Hepatocyte (in vitro differentiated cells): ENCODE data around the gene LRRC26. TPM values are rescaled to one million over a fixed set of nuclear protein-coding genes. Genes with fewer than 3 reads are reported as not detected.
"Not testable (repeated sequence)": the region's sequence is repeated elsewhere in the genome, so short reads cannot be mapped to it uniquely, and the experiment has no call there.

Experiments
- DNase-seq: peaks from one replicate; pipeline ENCODE4 v3.0.0-alpha.2; 2016; ENCODE audit warnings: low spot score
- H2AFZ ChIP-seq: fragments of 200-600 bp; sonication (generic); 2 replicates; pipeline ENCODE4 v1.6.0; 2016; ENCODE audit warnings: antibody characterized with exemption, mild to moderate bottlenecking
- H3K27ac ChIP-seq: fragments of 200-600 bp; sonication (generic); 2 replicates; pipeline ENCODE4 v1.5.1; 2016; ENCODE audit warnings: mild to moderate bottlenecking
- H3K27me3 ChIP-seq: fragments of 200-600 bp; sonication (generic); 2 replicates; pipeline ENCODE4 v1.6.1; 2016
- H3K36me3 ChIP-seq: fragments of 200-600 bp; sonication (generic); replicated peaks from 2 replicates; pipeline ENCODE4 v1.5.1; 2016; ENCODE audit warnings: low read depth; ENCODE audit not compliant: insufficient read depth
- H3K4me1 ChIP-seq: fragments of 200-600 bp; sonication (generic); 2 replicates; pipeline ENCODE4 v1.5.1; 2016; ENCODE audit warnings: mild to moderate bottlenecking, moderate library complexity; ENCODE audit not compliant: insufficient read depth
- H3K4me2 ChIP-seq: fragments of 200-600 bp; sonication (generic); 2 replicates; pipeline ENCODE4 v1.6.0; 2016
- H3K4me3 ChIP-seq: fragments of 200-600 bp; sonication (generic); 2 replicates; pipeline ENCODE4 v1.5.1; 2016; ENCODE audit warnings: mild to moderate bottlenecking
- H3K79me2 ChIP-seq: fragments of 200-600 bp; sonication (generic); 2 replicates; pipeline ENCODE4 v1.6.0; 2017; ENCODE audit warnings: mild to moderate bottlenecking
- H3K9me2 ChIP-seq: fragments of 200-600 bp; sonication (generic); replicated peaks from 2 replicates; pipeline ENCODE4 v1.6.0; 2017; ENCODE audit warnings: mild to moderate bottlenecking; ENCODE audit not compliant: insufficient read depth
- H3K9me3 ChIP-seq: fragments of 200-600 bp; sonication (generic); 2 replicates; pipeline ENCODE4 v1.5.1; 2016; ENCODE audit warnings: low read depth, mild to moderate bottlenecking
- H4K20me1 ChIP-seq: fragments of 200-600 bp; sonication (generic); 2 replicates; pipeline ENCODE4 v1.6.0; 2016; ENCODE audit warnings: mild to moderate bottlenecking; ENCODE audit not compliant: insufficient read depth, poor library complexity, severe bottlenecking
- WGBS: methylation state at CpG from one replicate; pipeline ENCODE4 v1.1.6; 2016; ENCODE audit warnings: low lambda C conversion rate; ENCODE audit errors: missing lambda C conversion rate; 5-methylcytosine and 5-hydroxymethylcytosine counted together
- microRNA-seq: library from miRNA; unstranded; fragments of <30 nt; microRNA quantifications from one replicate; pipeline ENCODE4, GENCODE V29; 2017
- polyA plus RNA-seq: library from polyadenylated mRNA; unstranded; fragments of >200 nt; fragmentation: Nextera tagmentation; extraction: Ambion mirVana; gene quantifications from 2 replicates; pipeline ENCODE4 v1.2.1, GENCODE V29; 2016
- small RNA-seq: library from RNA; depleted of rRNA; stranded (forward); fragments of <200 nt; gene quantifications from one replicate; pipeline ENCODE3, GENCODE V24; 2014
- total RNA-seq: library from RNA; depleted of rRNA; stranded (reverse); fragments of >200 nt; gene quantifications from 2 replicates; pipeline ENCODE4 v1.2.3, GENCODE V29; 2014

LRRC26 gene
- total and polyA plus RNA-seq, 2 experiments from 2014 or later = 0.73 to 2.6 TPM

- peaks cover 13% of the 10 kb centered on the region for H3K4me1 ChIP-seq
- not testable (repeated sequence) for DNase-seq, H3K9me2 ChIP-seq, H2AFZ ChIP-seq, H3K9me3 ChIP-seq, H3K4me3 ChIP-seq, H4K20me1 ChIP-seq, H3K27me3 ChIP-seq, H3K36me3 ChIP-seq, H3K27ac ChIP-seq
- WGBS = 77% methylated on average over 20 of the region's 25 CpGs
- peak overlapping the region; percentile 68 for H3K4me2 ChIP-seq
- peaks cover 37% of the 10 kb centered on the region for H3K79me2 ChIP-seq
Measured at GRCh38 chr9:137121927-137122795, 47.7 kb downstream of the LRRC26 start.

Small RNA genes lying within 50 kb of the gene (microRNA-seq; reads per million reads assigned to microRNA genes)
- not detected for gene MIR3621

Small RNA genes lying within 50 kb of the gene (small RNA-seq; reads per million reads assigned to genes)
- not detected for gene MIR3621

Other genes with a start within 250 kb of the LRRC26 start
Only the 30 nearest of the 31 such genes appear.
- gene C8G, start 224.8 kb downstream of the LRRC26 start, total RNA-seq = 5.7 and 15.7 TPM in 2 replicates
- gene C8G, start 224.8 kb downstream of the LRRC26 start, polyA plus RNA-seq = 15.4 and 15.7 TPM in 2 replicates
- gene LCN12, start 217.8 kb downstream of the LRRC26 start, total RNA-seq = 1.6 and 4.1 TPM in 2 replicates
- gene LCN12, start 217.8 kb downstream of the LRRC26 start, polyA plus RNA-seq = 27.4 and 36.8 TPM in 2 replicates
- 56.0 and 56.4 TPM in 2 replicates for gene PTGDS, start 192.5 kb downstream of the LRRC26 start, total RNA-seq
- gene PTGDS, start 192.5 kb downstream of the LRRC26 start, polyA plus RNA-seq = 290 and 383 TPM in 2 replicates
- gene LCNL1, start 187.1 kb downstream of the LRRC26 start, total RNA-seq = 0.04 and 0.13 TPM in 2 replicates
- 0.47 and 2.2 TPM in 2 replicates for gene LCNL1, start 187.1 kb downstream of the LRRC26 start, polyA plus RNA-seq
- gene PAXX, start 177.6 kb downstream of the LRRC26 start, total RNA-seq = 35.1 and 39.5 TPM in 2 replicates
- 89.5 and 97.5 TPM in 2 replicates for gene PAXX, start 177.6 kb downstream of the LRRC26 start, polyA plus RNA-seq
- 6.6 and 9.9 TPM in 2 replicates for gene CLIC3, start 173.5 kb downstream of the LRRC26 start, total RNA-seq
- gene CLIC3, start 173.5 kb downstream of the LRRC26 start, polyA plus RNA-seq = 45.0 and 63.5 TPM in 2 replicates
- gene ABCA2, start 141.8 kb downstream of the LRRC26 start, total RNA-seq = 12.7 and 14.6 TPM in 2 replicates
- gene ABCA2, start 141.8 kb downstream of the LRRC26 start, polyA plus RNA-seq = 15.6 and 21.8 TPM in 2 replicates
- not detected in 2 replicates for gene FUT7, start 138.0 kb downstream of the LRRC26 start, total RNA-seq
- gene FUT7, start 138.0 kb downstream of the LRRC26 start, polyA plus RNA-seq = 0.06 TPM in 1 of 2 replicates, not detected in the other
- 12.3 and 12.7 TPM in 2 replicates for gene NPDC1, start 123.9 kb downstream of the LRRC26 start, total RNA-seq
- 69.8 and 72.7 TPM in 2 replicates for gene NPDC1, start 123.9 kb downstream of the LRRC26 start, polyA plus RNA-seq
- 1.8 and 2.3 TPM in 2 replicates for gene ENTPD2, start 116.0 kb downstream of the LRRC26 start, total RNA-seq
- 1.1 and 3.2 TPM in 2 replicates for gene ENTPD2, start 116.0 kb downstream of the LRRC26 start, polyA plus RNA-seq
- 4.6 and 7.5 TPM in 2 replicates for gene SAPCD2, start 99.5 kb downstream of the LRRC26 start, total RNA-seq
- gene SAPCD2, start 99.5 kb downstream of the LRRC26 start, polyA plus RNA-seq = 4.8 and 5.6 TPM in 2 replicates
- gene UAP1L1, start 92.5 kb downstream of the LRRC26 start, total RNA-seq = 11.2 and 15.6 TPM in 2 replicates
- gene UAP1L1, start 92.5 kb downstream of the LRRC26 start, polyA plus RNA-seq = 39.1 and 40.1 TPM in 2 replicates
- 54.6 and 60.8 TPM in 2 replicates for gene MAN1B1, start 83.1 kb downstream of the LRRC26 start, total RNA-seq
- gene MAN1B1, start 83.1 kb downstream of the LRRC26 start, polyA plus RNA-seq = 94.2 and 101 TPM in 2 replicates
- gene DPP7, start 55.3 kb downstream of the LRRC26 start, total RNA-seq = 206 and 207 TPM in 2 replicates
- 544 and 678 TPM in 2 replicates for gene DPP7, start 55.3 kb downstream of the LRRC26 start, polyA plus RNA-seq
- not detected in 2 replicates for gene GRIN1, start 30.9 kb downstream of the LRRC26 start, total RNA-seq
- gene GRIN1, start 30.9 kb downstream of the LRRC26 start, polyA plus RNA-seq = not detected in 2 replicates
- not detected in 2 replicates for gene TMEM210, start 2.0 kb upstream of the LRRC26 start, total RNA-seq
- gene TMEM210, start 2.0 kb upstream of the LRRC26 start, polyA plus RNA-seq = not detected in 2 replicates
- gene ANAPC2, start 18.5 kb upstream of the LRRC26 start, total RNA-seq = 21.3 and 26.2 TPM in 2 replicates
- 12.2 and 16.2 TPM in 2 replicates for gene ANAPC2, start 18.5 kb upstream of the LRRC26 start, polyA plus RNA-seq
- 74.3 and 82.2 TPM in 2 replicates for gene SSNA1, start 18.6 kb upstream of the LRRC26 start, total RNA-seq
- gene SSNA1, start 18.6 kb upstream of the LRRC26 start, polyA plus RNA-seq = 128 and 137 TPM in 2 replicates
- gene TPRN, start 30.7 kb upstream of the LRRC26 start, total RNA-seq = 27.6 and 34.4 TPM in 2 replicates
- 82.3 and 104 TPM in 2 replicates for gene TPRN, start 30.7 kb upstream of the LRRC26 start, polyA plus RNA-seq
- 37.6 and 43.5 TPM in 2 replicates for gene TMEM203, start 35.6 kb upstream of the LRRC26 start, total RNA-seq
- gene TMEM203, start 35.6 kb upstream of the LRRC26 start, polyA plus RNA-seq = 48.3 and 60.7 TPM in 2 replicates
- gene NDOR1, start 35.6 kb upstream of the LRRC26 start, total RNA-seq = 4.4 and 7.8 TPM in 2 replicates
- gene NDOR1, start 35.6 kb upstream of the LRRC26 start, polyA plus RNA-seq = 12.3 and 17.6 TPM in 2 replicates
- 1.6 and 2.3 TPM in 2 replicates for gene RNF208, start 52.2 kb upstream of the LRRC26 start, total RNA-seq
- gene RNF208, start 52.2 kb upstream of the LRRC26 start, polyA plus RNA-seq = 3.3 and 6.6 TPM in 2 replicates
- 1.4 and 2.4 TPM in 2 replicates for gene CYSRT1, start 55.1 kb upstream of the LRRC26 start, total RNA-seq
- 2.1 and 4.3 TPM in 2 replicates for gene CYSRT1, start 55.1 kb upstream of the LRRC26 start, polyA plus RNA-seq
- gene RNF224, start 57.5 kb upstream of the LRRC26 start, total RNA-seq = 0.68 and 1.4 TPM in 2 replicates
- gene RNF224, start 57.5 kb upstream of the LRRC26 start, polyA plus RNA-seq = 0.88 and 1.1 TPM in 2 replicates
- gene SLC34A3, start 60.9 kb upstream of the LRRC26 start, total RNA-seq = 1.8 and 2.7 TPM in 2 replicates
- 2.1 and 4.7 TPM in 2 replicates for gene SLC34A3, start 60.9 kb upstream of the LRRC26 start, polyA plus RNA-seq
- gene TUBB4B, start 71.2 kb upstream of the LRRC26 start, total RNA-seq = 309 and 313 TPM in 2 replicates
- 388 and 446 TPM in 2 replicates for gene TUBB4B, start 71.2 kb upstream of the LRRC26 start, polyA plus RNA-seq
- gene STPG3, start 81.2 kb upstream of the LRRC26 start, total RNA-seq = not detected in 2 replicates
- gene STPG3, start 81.2 kb upstream of the LRRC26 start, polyA plus RNA-seq = 1.5 and 2.5 TPM in 2 replicates
- gene NELFB, start 85.3 kb upstream of the LRRC26 start, total RNA-seq = 36.4 and 41.4 TPM in 2 replicates
- gene NELFB, start 85.3 kb upstream of the LRRC26 start, polyA plus RNA-seq = 61.1 and 63.5 TPM in 2 replicates
- gene TOR4A, start 107.7 kb upstream of the LRRC26 start, total RNA-seq = 13.7 and 14.4 TPM in 2 replicates
- 8.0 and 10.1 TPM in 2 replicates for gene TOR4A, start 107.7 kb upstream of the LRRC26 start, polyA plus RNA-seq
- 5.3 and 8.2 TPM in 2 replicates for gene NRARP, start 132.2 kb upstream of the LRRC26 start, total RNA-seq
- gene NRARP, start 132.2 kb upstream of the LRRC26 start, polyA plus RNA-seq = 13.1 and 18.7 TPM in 2 replicates